Measurements from ENCODE around the gene SV2C.
A peak's percentile ranks its signal among the peaks of the same experiment; 100 is the strongest.

The SV2C gene

DNA sequence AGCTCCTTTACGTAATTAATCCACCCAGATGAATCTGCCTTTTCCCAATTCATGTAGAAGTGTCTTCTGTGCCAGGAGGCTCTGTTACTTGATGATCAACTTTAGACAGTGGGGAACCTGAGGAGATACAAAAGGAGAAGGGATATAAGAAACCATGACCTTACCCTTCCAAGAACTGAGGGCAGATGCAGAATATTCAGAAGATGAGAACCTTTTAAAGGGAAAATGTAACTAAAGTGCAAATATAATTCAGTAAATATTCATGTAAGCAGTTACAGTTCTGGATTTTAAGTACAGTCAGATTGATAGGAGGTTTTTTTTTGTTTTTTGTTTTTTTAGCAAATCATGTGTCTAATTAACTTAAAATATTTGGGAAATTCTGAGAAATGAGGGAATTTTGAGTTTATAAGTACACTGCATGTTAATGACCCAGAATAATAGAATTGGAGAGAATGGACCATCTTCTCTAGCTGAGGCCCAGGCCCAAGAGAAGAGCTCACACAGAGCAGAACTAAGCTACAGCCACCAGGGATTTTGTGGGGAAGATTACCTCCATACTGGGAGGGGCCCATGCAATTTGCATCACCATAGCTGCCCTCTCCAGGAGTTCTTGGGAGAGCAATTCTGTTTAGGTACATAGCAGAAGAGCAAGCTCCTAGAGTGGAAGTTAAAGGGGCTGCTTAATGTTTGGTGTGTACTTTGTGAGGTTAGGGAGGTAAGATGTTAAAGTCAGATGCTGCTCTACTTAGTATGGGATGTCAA lies 61.5 kb downstream of the SV2C start:
- no peak overlapping the region for H3K4me3 ChIP-seq (ENCODE audit: low read length)
- TF ChIP-seq EZH2phosphoT487 (IDR thresholded peaks at IDR 0.05; ENCODE audit: low read length) (no peak), EZH2 (optimal IDR thresholded peaks at IDR 0.05; ENCODE audit: low read depth, low read length) (no peak), CTCF (IDR thresholded peaks at IDR 0.05; ENCODE audit: low read length) (no peak)
- H4K20me1 ChIP-seq (ENCODE audit: insufficient read depth, low read length), result no peaks in the 10 kb centered on the region
- H3K4me2 ChIP-seq (ENCODE audit: low read depth, low read length), result no peak overlapping the region
- H3K9me2 ChIP-seq (replicated peaks; ENCODE audit: insufficient read depth, low read length), result no peaks in the 10 kb centered on the region
- H3F3A ChIP-seq (ENCODE audit: insufficient read depth, low read length), result no peaks in the 10 kb centered on the region
- H3K9me3 ChIP-seq (replicated peaks; ENCODE audit: insufficient read depth, low read length), result no peaks in the 10 kb centered on the region
- H3K36me3 ChIP-seq (replicated peaks; ENCODE audit: insufficient read depth, low read length), result no peaks in the 10 kb centered on the region
- H2AFZ ChIP-seq (ENCODE audit: low read length), result no peak overlapping the region
- H3K79me2 ChIP-seq (ENCODE audit: low read length), result no peaks in the 10 kb centered on the region
- DNase-seq, result no peak
- no peak overlapping the region for H3K27ac ChIP-seq (ENCODE audit: low read length)
- no peak overlapping the region for H3K9ac ChIP-seq (ENCODE audit: low read length)
- no peaks in the 10 kb centered on the region for H3K4me1 ChIP-seq (ENCODE audit: low read length)
- H3K27me3 ChIP-seq (replicated peaks; ENCODE audit: insufficient read depth, low read length), result no peaks in the 10 kb centered on the region

- TF ChIP-seq CTCF (IDR thresholded peaks at IDR 0.05; ENCODE audit: low read length) (peak; percentile 33; the same call in 1 of the 2 replicates), EZH2phosphoT487 (IDR thresholded peaks at IDR 0.05; ENCODE audit: low read length) (no peak)
- no peaks in the 10 kb centered on the region for H3K36me3 ChIP-seq (replicated peaks; ENCODE audit: insufficient read depth, low read length)
- H3K4me3 ChIP-seq (ENCODE audit: low read length), result no peak overlapping the region
- H3K4me2 ChIP-seq (ENCODE audit: low read depth, low read length), result no peak overlapping the region
- no peaks in the 10 kb centered on the region for H4K20me1 ChIP-seq (ENCODE audit: insufficient read depth, low read length)
- DNase-seq, result no peak
- no peak overlapping the region for H3K27ac ChIP-seq (ENCODE audit: low read length)
- H3K27me3 ChIP-seq (replicated peaks; ENCODE audit: insufficient read depth, low read length), result no peaks in the 10 kb centered on the region
- no peaks in the 10 kb centered on the region for H3K9me3 ChIP-seq (replicated peaks; ENCODE audit: insufficient read depth, low read length)
- no peaks in the 10 kb centered on the region for H3F3A ChIP-seq (ENCODE audit: insufficient read depth, low read length)
- no peak overlapping the region for H2AFZ ChIP-seq (ENCODE audit: low read length)
- no peaks in the 10 kb centered on the region for H3K9me2 ChIP-seq (replicated peaks; ENCODE audit: insufficient read depth, low read length)
- H3K9ac ChIP-seq (ENCODE audit: low read length), result no peak overlapping the region
- H3K4me1 ChIP-seq (ENCODE audit: low read length), result no peaks in the 10 kb centered on the region
- no peaks in the 10 kb centered on the region for H3K79me2 ChIP-seq (ENCODE audit: low read length)
These were observed 62.8 kb downstream of the SV2C start for GRCh38 chr5:76145945-76146344.

DNA sequence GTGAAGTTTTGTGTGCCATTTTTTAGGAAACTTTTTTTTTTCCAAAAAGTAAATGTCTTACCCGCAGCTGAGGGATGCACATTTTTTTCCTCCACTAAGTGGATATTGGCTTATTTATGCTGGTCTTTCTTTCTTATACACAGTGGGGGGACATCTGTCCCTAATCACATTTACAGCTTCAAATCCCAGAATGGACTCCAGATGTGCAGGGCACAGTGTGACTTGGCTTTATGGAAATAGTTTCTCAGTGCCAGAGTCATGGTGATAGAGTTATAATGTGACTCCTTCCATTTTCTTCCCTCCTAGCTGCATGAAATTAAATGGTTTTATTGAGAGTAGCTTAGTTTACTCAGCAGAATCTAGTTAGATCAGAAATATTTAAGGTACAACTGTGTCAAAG lies 66.5 kb downstream of the SV2C start:
- no peak overlapping the region for H3K27ac ChIP-seq (ENCODE audit: low read length)
- H3K4me3 ChIP-seq (ENCODE audit: low read length), result no peak overlapping the region
- no peaks in the 10 kb centered on the region for H3F3A ChIP-seq (ENCODE audit: insufficient read depth, low read length)
- DNase-seq, result no peak
- no peaks in the 10 kb centered on the region for H3K36me3 ChIP-seq (replicated peaks; ENCODE audit: insufficient read depth, low read length)
- no peaks in the 10 kb centered on the region for H3K9me3 ChIP-seq (replicated peaks; ENCODE audit: insufficient read depth, low read length)
- H3K4me1 ChIP-seq (ENCODE audit: low read length), result no peaks in the 10 kb centered on the region
- H2AFZ ChIP-seq (ENCODE audit: low read length), result no peak overlapping the region
- no peak overlapping the region for H3K9ac ChIP-seq (ENCODE audit: low read length)
- H3K79me2 ChIP-seq (ENCODE audit: low read length), result no peaks in the 10 kb centered on the region
- no peak overlapping the region for H3K4me2 ChIP-seq (ENCODE audit: low read depth, low read length)
- H4K20me1 ChIP-seq (ENCODE audit: insufficient read depth, low read length), result no peaks in the 10 kb centered on the region
- H3K9me2 ChIP-seq (replicated peaks; ENCODE audit: insufficient read depth, low read length), result no peaks in the 10 kb centered on the region
- no peaks in the 10 kb centered on the region for H3K27me3 ChIP-seq (replicated peaks; ENCODE audit: insufficient read depth, low read length)
- TF ChIP-seq EZH2phosphoT487 (IDR thresholded peaks at IDR 0.05; ENCODE audit: low read length) (no peak), EZH2 (optimal IDR thresholded peaks at IDR 0.05; ENCODE audit: low read depth, low read length) (no peak), CTCF (IDR thresholded peaks at IDR 0.05; ENCODE audit: low read length) (no peak)
